HG03060 (cell line): ENCODE results near the gene ZNF280C.
"Not testable (repeated sequence)": the region's sequence is repeated elsewhere in the genome, so short reads cannot be mapped to it uniquely, and the experiment has no call there.

Experiments
- ATAC-seq: cut with Tn5 transposase; IDR thresholded peaks from one replicate; pipeline ENCODE4 v1.9.1; 2021; ENCODE audit warnings: low read depth, moderate number of reproducible peaks; ENCODE audit not compliant: unreplicated experiment

ZNF280C gene

DNA sequence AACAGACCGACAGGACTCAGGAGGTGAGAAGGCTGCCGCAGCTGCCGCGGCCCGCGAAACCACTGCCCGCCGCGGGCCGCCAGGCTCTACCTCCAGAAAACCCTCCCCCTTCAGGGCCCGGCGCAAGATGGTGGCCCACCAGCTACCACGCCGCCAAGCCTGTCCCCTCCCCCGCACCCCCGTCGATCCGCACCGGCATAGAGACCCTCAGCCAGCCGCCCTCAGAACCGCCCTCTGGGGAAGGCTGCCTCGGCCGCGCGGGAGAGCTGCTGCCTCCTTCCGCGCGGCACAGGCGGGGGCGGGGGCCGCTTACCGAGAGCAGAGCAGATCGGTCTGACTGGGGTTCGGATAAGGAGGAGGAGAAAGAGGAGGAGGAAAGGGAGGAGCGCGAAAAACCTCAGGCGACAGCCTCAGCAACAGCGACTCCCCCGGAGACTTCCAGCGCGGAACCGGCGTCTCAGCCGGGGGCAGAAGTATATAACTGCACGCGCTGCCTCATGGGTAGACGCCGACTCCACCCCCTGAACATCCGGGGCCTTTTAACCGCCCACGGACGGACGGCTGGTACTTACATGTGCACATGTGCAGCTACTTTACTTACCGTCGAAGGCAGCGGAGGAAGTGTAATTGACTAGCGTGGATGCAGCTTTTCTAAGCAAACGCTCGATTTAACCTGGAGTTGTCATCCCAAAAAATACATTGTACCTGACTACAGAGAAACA lies at the start of gene ZNF280C:
Gene ZNF280C, minus strand, starts transcription at position 451 of the 722 bp plus-strand sequence. CDS start 8,450 bp downstream, outside the sequence.
- peak; percentile 81 for ATAC-seq

DNA sequence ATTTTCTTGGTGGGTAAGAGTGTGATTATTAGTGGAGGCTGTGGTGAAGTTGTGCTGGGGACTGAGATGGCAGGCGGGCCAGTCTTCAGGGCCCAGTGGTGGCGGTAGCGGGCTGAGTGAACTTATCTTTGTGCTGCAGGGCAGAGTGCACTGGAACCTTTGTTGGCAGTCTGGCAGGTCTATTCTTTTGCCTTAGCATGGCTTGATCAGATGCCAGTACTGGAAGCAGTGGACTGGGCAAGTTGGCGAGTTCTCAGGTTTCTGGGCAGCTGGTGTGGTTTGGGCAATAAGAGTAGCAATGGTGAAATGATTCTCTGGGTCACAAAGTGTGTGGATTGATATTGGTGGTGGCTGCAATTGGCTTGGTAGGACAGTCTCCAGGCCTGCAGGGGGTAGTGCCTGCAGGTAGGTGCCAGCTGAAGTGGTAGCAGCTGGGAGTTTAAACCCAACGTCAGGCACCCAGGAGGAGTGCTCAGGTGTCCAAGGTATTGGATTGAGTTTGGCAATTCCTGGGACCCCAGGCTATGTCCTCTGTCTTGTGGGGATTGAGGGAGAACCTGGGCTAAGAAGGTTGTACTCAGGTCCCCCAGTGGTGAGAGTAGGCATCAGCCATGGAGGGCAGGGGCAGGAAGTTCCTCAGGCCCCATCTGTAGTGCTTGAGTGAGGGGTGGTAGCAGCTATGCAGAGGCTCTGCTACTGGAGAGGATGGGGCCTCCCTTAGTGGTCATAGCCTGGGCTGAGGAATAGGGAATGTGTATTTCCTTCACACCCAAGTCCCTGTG lies 36.1 kb upstream of the ZNF280C start:
- ATAC-seq, result no peak

DNA sequence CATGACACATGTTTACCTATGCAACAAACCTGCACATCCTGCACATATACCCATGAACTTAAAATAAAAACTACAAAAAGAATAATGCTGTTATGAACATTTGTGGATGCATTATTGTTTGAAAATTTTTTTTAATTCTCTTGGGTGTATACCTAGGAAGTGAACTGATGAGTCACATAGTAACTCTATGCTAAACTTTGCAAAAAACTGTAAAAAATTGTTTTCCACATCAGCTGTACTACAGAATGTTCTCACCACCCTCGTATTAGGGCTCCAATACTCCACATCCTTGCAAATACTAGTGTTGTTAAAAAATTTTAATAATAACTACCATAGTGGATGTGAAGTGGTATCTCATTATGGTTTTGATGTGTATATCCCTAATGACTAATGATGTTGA lies 33.3 kb upstream of the ZNF280C start:
- ATAC-seq, result no peak

DNA sequence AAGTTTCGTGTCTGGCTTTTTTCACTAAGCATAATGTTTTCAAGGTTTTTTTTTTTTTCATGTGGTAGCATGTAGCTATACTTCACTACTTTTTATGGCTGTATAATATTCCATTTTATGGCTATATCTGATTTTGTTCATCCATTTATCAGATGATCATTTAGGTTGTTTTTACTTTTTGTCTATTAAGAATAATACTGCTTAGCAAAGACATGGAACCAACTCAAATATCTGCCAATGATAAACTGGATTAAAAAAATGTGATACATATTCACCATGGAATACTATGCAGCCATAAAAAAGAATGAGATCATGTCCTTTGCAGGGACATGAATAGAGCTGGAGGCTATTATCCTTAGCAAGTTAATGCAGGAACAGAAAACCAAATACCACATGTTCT lies 32.7 kb upstream of the ZNF280C start:
- no peak for ATAC-seq

DNA sequence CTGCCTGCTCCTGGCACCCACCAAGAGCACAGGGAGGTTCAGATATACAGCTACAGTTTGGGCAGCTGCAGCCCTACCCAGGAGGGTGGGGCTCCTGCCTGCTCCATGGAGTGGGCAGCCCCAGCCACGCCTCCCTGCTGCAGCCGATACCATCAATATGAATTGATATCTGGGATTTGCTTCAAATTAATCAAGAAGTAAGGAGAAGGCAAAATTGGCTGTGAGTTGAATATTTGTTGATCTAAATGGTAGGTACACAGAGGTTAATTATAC lies 31.2 kb upstream of the ZNF280C start:
- ATAC-seq, result no peak

DNA sequence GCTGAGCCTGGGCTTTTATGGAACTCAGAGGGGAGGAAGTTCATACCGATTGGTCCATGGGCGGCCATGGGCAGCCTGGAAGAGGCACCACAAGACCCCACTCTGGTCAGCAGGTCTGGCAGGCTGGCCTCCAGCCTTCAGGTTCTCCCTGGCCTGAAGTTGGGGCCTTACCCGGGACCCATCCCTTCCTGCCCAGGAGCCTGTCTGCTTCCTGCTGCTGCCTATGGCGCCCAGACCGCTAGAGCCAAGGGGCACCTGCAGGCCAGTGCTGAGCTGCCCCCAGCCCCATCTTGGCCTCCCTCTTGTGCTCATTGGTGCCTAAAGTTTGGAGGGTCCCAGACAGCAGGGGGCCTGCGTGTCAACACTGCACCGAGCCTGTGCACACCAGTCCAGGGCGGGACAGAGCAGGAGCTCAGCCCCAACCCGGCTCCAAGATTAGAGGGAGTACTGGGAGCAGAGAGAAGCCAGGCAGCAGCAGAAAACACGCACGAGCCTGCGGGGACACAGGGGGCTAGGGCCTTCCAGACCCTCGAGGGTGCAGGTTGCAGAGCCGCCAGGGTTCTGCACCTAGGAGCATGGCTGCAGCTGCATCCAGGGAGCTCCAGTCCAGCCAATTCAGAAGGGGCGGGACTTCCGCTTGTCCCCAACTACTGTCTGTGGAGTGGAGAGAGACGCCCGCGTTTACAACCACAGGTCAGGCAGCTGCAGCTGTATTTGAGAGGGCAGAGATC lies 30.7 kb upstream of the ZNF280C start:
- no peak for ATAC-seq

DNA sequence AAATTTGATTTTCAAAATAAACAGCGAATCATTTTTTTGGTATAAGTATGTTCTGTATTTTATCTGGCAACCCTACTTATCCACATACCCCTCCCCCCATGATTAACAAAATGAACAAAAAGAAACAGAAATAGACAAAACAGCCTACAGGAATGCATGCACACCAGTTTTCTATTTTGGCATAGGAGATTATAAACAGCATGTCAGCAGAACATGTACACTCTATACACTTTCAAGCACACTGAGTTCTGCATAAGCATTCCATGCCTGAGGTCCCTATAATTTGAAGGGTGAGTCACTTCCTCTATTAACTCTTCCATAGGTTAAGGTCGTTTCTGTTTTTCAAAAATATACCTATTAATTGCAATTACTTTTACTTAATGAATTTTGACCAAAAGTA lies 28.0 kb upstream of the ZNF280C start:
- no peak for ATAC-seq

- no peak for ATAC-seq
Observed at GRCh38 chrX:130296297-130296678, 27.6 kb upstream of the ZNF280C start.

DNA sequence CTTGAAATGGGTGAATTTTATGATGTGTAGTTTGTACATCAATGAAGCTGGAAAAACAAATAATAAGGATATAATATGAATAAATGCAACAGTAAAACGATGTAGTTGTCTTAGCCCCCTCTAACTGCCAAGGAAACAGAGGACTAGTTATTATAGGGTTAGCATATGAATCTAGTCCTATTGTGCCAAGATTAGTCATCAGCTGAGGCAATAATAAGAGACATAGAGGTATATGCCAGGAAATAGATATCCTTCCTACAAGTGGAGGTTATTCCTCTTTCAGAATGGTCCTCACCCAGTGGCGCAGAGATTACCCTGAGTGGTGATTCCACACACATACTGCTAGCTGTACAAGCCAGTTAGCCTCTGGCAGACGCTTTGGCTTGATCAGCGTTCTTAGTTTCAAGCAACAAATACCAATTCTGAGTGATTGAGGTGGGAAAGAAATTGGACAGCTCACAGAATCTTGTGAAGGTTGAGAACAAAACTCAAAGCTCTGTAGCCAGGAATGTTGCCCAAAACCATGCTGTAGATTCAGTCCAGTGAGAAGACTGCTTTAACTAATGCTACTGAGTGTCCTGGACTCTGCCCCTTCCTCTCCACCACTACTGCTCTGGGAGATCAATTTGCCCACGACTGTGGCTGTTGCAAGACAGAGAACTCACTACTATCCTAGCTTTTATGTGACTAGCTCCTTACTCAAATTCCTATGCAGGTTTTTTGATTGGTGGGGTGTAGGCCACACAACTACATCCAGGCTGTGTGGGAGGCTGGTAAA lies 27.0 kb upstream of the ZNF280C start:
- ATAC-seq, result no peak

DNA sequence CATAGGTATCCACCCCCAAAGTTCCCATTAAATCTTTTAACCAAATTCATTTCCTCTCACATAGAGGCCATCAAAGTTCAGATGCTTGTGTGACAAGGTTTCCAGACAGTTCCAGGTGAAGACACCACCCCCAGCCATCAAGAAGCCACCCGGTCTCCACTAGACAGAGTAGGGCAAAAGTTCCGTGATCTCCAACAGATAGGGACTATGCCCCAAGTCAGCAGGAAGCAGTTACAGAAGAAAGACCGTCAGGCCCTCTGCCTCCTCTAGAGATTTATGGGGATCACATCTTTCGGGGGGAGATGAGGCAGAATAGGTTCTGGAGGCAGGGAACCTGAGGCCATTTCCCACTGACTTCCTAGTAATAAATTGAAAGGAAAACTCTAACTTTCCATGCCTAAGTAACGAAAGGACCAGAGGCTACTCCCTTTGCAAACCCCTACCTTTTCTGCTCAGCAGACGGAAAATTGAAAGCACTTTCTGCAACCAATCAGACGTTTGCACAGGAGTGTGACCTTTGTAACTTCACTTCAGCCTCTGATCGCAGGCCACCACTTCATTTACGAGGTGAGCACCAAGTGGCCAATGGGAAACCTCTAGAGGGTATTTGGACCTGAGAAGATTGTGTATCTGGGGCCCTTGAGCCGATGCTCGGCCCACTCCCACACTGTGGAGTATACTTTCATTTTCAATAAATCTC lies 18.5 kb upstream of the ZNF280C start:
- ATAC-seq, result no peak

DNA sequence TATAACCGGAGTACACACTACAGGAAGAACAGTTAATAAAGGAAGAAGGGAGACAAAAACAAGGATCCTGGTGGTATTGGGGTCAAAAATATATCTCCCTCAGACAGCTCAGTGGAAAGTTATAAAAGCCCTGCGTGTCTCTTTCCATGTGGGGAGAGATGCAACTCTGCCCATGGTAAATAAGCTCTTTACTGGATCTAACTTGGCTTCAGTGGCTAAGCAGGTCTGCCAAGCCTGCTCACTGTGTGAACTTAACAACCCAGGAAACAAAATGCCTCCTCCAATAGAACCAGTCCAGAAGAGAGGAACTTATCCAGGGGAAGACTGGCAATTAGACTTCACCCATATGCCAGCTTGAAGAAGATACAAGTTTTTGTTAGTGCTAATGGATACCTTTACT lies 17.0 kb upstream of the ZNF280C start:
- ATAC-seq, result no peak

- ATAC-seq, result no peak
Observed at GRCh38 chrX:130285069-130285620, 16.4 kb upstream of the ZNF280C start.

DNA sequence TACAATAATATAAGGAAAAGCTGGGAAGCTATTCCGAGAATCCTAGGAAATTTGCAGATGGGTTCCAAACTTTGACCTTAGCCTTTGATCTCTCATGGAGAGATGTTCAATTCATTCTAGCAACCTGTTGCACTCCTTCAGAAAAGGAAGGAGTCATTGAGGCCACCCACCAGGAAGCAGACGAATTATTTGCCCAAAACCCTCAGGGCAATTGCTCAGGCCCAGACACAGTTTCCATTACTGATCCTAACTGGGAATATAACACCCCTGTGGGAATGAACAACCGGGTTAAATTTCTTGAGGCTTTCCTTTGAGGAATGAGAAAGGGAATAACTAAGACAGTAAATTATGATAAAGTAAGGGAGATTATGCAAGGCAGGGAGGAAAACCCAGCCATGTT lies 13.5 kb upstream of the ZNF280C start:
- no peak for ATAC-seq

- no peak for ATAC-seq
Observed at GRCh38 chrX:130280901-130281300, 12.2 kb upstream of the ZNF280C start.

DNA sequence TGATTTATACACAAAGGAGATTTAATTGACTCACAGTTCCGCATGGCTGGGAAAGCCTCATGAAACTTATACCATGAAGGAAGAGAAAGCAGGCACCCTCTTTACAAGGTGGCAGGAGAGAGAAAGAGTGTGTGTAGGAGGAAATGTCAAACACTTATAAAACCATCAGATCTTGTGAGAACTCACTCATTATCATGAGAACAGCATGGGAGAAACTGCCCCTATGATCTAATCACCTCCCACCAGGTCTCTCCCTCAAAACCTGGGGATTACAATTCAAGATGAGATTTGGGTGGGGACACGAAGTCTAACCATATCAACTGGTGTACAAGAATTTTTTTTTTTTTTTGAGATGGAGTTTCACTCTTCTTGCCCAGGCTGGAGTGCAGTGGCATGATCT lies 3.6 kb upstream of the ZNF280C start:
- not testable (repeated sequence) for ATAC-seq

DNA sequence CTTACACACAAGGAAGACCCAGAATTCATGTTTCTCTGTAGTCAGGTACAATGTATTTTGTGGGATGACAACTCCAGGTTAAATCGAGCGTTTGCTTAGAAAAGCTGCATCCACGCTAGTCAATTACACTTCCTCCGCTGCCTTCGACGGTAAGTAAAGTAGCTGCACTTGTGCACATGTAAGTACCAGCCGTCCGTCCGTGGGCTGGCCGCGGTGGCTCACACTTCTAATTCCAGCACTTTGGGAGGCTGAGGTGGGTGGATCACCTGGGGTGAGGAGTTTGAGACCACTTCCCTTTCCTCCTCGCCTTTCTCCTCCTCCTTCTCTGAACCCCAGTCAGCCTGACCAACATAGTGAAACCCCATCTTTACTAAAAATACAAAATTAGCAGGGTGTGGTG lies 692 bp upstream of the ZNF280C start:
- not testable (repeated sequence) for ATAC-seq

- ATAC-seq, result no peak
Observed at GRCh38 chrX:130267956-130268448, 697 bp downstream of the ZNF280C start.

GRCh38 chrX:130264573-130264972 lies 4.1 kb downstream of the ZNF280C start:
- ATAC-seq, result no peak

DNA sequence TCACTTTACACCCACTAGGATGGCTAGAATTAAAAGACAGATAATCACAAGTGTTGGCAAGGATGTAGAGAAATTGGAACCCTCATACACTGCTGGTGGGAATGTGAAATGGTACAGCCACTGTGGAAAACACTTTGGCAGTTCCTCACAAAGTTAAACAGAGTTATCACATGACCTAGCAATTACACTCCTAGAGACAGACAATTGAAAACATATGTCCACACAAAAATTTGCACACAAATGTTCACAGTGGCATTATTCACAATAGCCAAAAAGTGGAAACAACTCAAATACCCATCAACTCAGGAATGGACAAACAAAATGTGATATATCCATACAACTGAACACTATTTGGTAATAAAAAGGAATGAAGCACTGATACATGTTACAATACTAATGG lies 5.7 kb downstream of the ZNF280C start:
- ATAC-seq, result no peak

- ATAC-seq, result no peak
Observed at GRCh38 chrX:130262231-130262630, 6.5 kb downstream of the ZNF280C start.
